Smooth muscle cell (in vitro differentiated cells): ENCODE data around the gene SLMAP. TPM values are rescaled to one million over a fixed set of nuclear protein-coding genes. Genes with fewer than 3 reads are reported as not detected.

ENCODE experiments used
- DNase-seq: peaks from one replicate; lab custom pipeline; 2025; ENCODE audit not compliant: unreplicated experiment; lab: John Stamatoyannopoulos, UW
- H2AFZ ChIP-seq: fragments of 200-600 bp; sonication (generic); 2 replicates; pipeline ENCODE4 v1.6.0; 2016; ENCODE audit warnings: antibody characterized with exemption, low read depth, mild to moderate bottlenecking
- H3F3A ChIP-seq: fragments of 200-600 bp; sonication (generic); 2 replicates; pipeline ENCODE4 v1.6.0; 2017; ENCODE audit warnings: antibody characterized with exemption, low read depth
- H3K27ac ChIP-seq: fragments of 200-600 bp; sonication (generic); 2 replicates; pipeline ENCODE4 v1.5.1; 2016; ENCODE audit warnings: low read depth, mild to moderate bottlenecking
- H3K27me3 ChIP-seq: fragments of 200-600 bp; sonication (generic); 2 replicates; pipeline ENCODE4 v1.6.1; 2016; ENCODE audit warnings: low read depth, mild to moderate bottlenecking
- H3K36me3 ChIP-seq: fragments of 200-600 bp; sonication (generic); 2 replicates; pipeline ENCODE4 v1.5.1; 2016; ENCODE audit warnings: low read depth
- H3K4me1 ChIP-seq: fragments of 200-600 bp; sonication (generic); 2 replicates; pipeline ENCODE4 v1.5.1; 2016; ENCODE audit warnings: low read depth
- H3K4me2 ChIP-seq: fragments of 200-600 bp; sonication (generic); 2 replicates; pipeline ENCODE4 v1.6.0; 2016; ENCODE audit warnings: mild to moderate bottlenecking
- H3K4me3 ChIP-seq: fragments of 200-600 bp; sonication (generic); 2 replicates; pipeline ENCODE4 v1.5.1; 2016; ENCODE audit warnings: mild to moderate bottlenecking
- H3K79me2 ChIP-seq: fragments of 200-600 bp; sonication (generic); 2 replicates; pipeline ENCODE4 v1.6.0; 2016; ENCODE audit warnings: low read depth, mild to moderate bottlenecking
- H3K9ac ChIP-seq: fragments of 200-600 bp; sonication (generic); 2 replicates; pipeline ENCODE4 v1.6.0; 2016; ENCODE audit warnings: low read depth
- H3K9me3 ChIP-seq: fragments of 200-600 bp; sonication (generic); replicated peaks from 2 replicates; pipeline ENCODE4 v1.5.1; 2016; ENCODE audit warnings: low read depth
- H4K20me1 ChIP-seq: fragments of 200-600 bp; sonication (generic); 2 replicates; pipeline ENCODE4 v1.6.0; 2016; ENCODE audit warnings: low read depth
- CTCF ChIP-seq: fragments of 200-600 bp; sonication (generic); IDR thresholded peaks from 2 replicates; pipeline ENCODE4 v1.5.1; 2017; ENCODE audit warnings: borderline replicate concordance, mild to moderate bottlenecking, antibody characterized with exemption; ENCODE audit not compliant: insufficient read depth, poor library complexity, severe bottlenecking
- WGBS: methylation state at CpG from one replicate; pipeline ENCODE4 v1.1.7; 2016; ENCODE audit warnings: low lambda C conversion rate; 5-methylcytosine and 5-hydroxymethylcytosine counted together
- polyA plus RNA-seq: library from polyadenylated mRNA; unstranded; fragments of >200 nt; fragmentation: Nextera tagmentation; extraction: Ambion mirVana; gene quantifications from 2 replicates; pipeline ENCODE4 v1.2.1, GENCODE V29; 2016
- total RNA-seq: library from RNA; depleted of rRNA; stranded (reverse); fragments of >200 nt; gene quantifications from 2 replicates; pipeline ENCODE4 v1.2.3, GENCODE V29; 2014

SLMAP gene
- total and polyA plus RNA-seq, 2 experiments from 2014 or later: 19.9 to 42.8 TPM

DNA sequence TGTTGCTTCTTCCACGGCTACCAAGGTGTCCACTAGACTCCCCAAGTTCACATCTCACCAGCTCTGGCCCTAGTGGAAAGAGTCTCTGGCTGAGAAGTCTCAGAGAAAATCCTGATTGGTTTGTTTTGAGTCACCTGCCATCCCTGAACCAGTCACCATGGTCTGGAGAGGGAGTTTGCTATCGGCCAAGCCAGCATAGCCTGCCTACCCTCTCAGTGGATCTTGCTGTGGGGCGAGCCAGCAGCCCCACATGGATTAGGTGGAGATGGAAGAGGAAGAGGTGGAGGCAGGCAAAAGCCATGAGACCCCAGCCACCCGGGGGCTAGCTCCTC is 204.0 kb downstream of the SLMAP start:
- Histone ChIP-seq H4K20me1 (no peaks in the 10 kb centered on the region), H3K79me2 (no peaks in the 10 kb centered on the region), H3K27ac (peak overlapping the region; percentile 45), H3K4me3 (no peak overlapping the region), H3K4me2 (no peak overlapping the region), H3K4me1 (peaks cover 8% of the 10 kb centered on the region), H3K9ac (no peak overlapping the region), H3F3A (no peaks in the 10 kb centered on the region), H3K27me3 (no peaks in the 10 kb centered on the region), H2AFZ (no peak overlapping the region), H3K9me3 (no peaks in the 10 kb centered on the region), H3K36me3 (no peaks in the 10 kb centered on the region)
- no peak for DNase-seq
- TF ChIP-seq CTCF: no peak
- WGBS: 80% methylated on average over 4 of the region's 4 CpGs

GRCh38 chr3:57961177-57961827 is 205.2 kb downstream of the SLMAP start:
- Histone ChIP-seq H3K79me2 (no peaks in the 10 kb centered on the region), H3K27ac (no peak overlapping the region)
- 90% methylated on average over 21 of the region's 21 CpGs for WGBS

GRCh38 chr3:57961828-57962447 is 205.8 kb downstream of the SLMAP start:
- Histone ChIP-seq H3K27ac (no peak overlapping the region), H3K4me3 (no peak overlapping the region)

More at GRCh38 chr3:57961177-57961827, 205.2 kb downstream of the SLMAP start:
- Histone ChIP-seq H3F3A (no peaks in the 10 kb centered on the region), H3K9ac (no peak overlapping the region), H3K4me3 (no peak overlapping the region), H4K20me1 (no peaks in the 10 kb centered on the region), H3K4me2 (no peak overlapping the region), H3K36me3 (no peaks in the 10 kb centered on the region), H3K4me1 (peaks cover 8% of the 10 kb centered on the region), H3K27me3 (no peaks in the 10 kb centered on the region), H2AFZ (no peak overlapping the region), H3K9me3 (no peaks in the 10 kb centered on the region)
- DNase-seq: no peak
- TF ChIP-seq CTCF: no peak

More at GRCh38 chr3:57961828-57962447, 205.8 kb downstream of the SLMAP start:
- Histone ChIP-seq H3K4me1 (peaks cover 8% of the 10 kb centered on the region), H3K9me3 (no peaks in the 10 kb centered on the region), H3K4me2 (no peak overlapping the region), H2AFZ (no peak overlapping the region), H3K36me3 (no peaks in the 10 kb centered on the region), H3F3A (no peaks in the 10 kb centered on the region), H3K79me2 (no peaks in the 10 kb centered on the region), H3K27me3 (no peaks in the 10 kb centered on the region), H3K9ac (no peak overlapping the region), H4K20me1 (no peaks in the 10 kb centered on the region)
- WGBS: 87% methylated on average over 5 of the region's 5 CpGs
- DNase-seq: no peak
- no peak for TF ChIP-seq CTCF
